K562 (cell line): ENCODE results near the gene CCDC148. TPM values are rescaled to one million over a fixed set of nuclear protein-coding genes. Genes with fewer than 3 reads are reported as not detected.

Experiments used
- ATAC-seq: fragments of 200-7000 bp; cut with Tn5 transposase; 3 replicates; pipeline ENCODE4 v1.9.1; 2020; ENCODE audit warnings: moderate library complexity
- BruUV-seq: library from RNA; stranded (reverse); fragments of 400-500 nt; replicated peaks from 2 replicates; lab custom pipeline; 2021; lab: Mats Ljungman, UMichigan
- CTCF ChIA-PET: fragments of 300-600 bp; formaldehyde crosslinking; extraction: SDS; loops from one replicate; lab custom pipeline; 2021; ENCODE audit warnings: low intra/inter-chr PET ratio; lab: Yijun Ruan, JAX
- POLR2A ChIA-PET: fragments of 300-600, 350-650 bp; sonication (Branson Sonifier 250); formaldehyde crosslinking; extraction: SDS; loops from one replicate; lab custom pipeline; 2021; ENCODE audit warnings: antibody characterized with exemption, inconsistent platforms; lab: Yijun Ruan, JAX
- DNase-seq, 4 experiments: peaks; one replicate each; pipeline versions ENCODE4 v3.0.0 to v3.0.0-alpha.2; 2011 to 2018; ENCODE audit warnings: low spot score in 3 of 4, mixed read lengths in 3 of 4; ENCODE audit errors: extremely low read depth in 1 of 4
- FAIRE-seq: peaks from 2 replicates; lab custom pipeline; 2011; peaks lifted over from hg19 to GRCh38; lab: Jason Lieb, UNC
- H2AFZ ChIP-seq: 2 replicates; pipeline ENCODE4 v1.6.0; 2011; ENCODE audit warnings: low read depth, low read length, control low read depth, inconsistent platforms
- H3K27ac ChIP-seq: fragments of 200-600 bp; 3 replicates; pipeline ENCODE4 v1.8.0; 2011; ENCODE audit warnings: low read depth, mild to moderate bottlenecking, control low read depth, inconsistent platforms, low read length, moderate library complexity, mixed read lengths; ENCODE audit errors: extremely low read depth
- H3K27me3 ChIP-seq, 2 experiments: fragments of 300-600 bp in 1 of 2; 2 replicates in 1 of 2; 3 replicates in 1 of 2; pipeline versions ENCODE4 v1.6.0 to v1.8.0; 2011; ENCODE audit warnings: inconsistent platforms in 2 of 2, low read length in 2 of 2, mild to moderate bottlenecking in 1 of 2, mixed read lengths in 1 of 2, moderate library complexity in 1 of 2; ENCODE audit not compliant: control insufficient read depth in 2 of 2, insufficient read depth in 2 of 2
- H3K36me3 ChIP-seq: fragments of 300-600 bp; 3 replicates; pipeline ENCODE4 v1.8.0; 2011; ENCODE audit warnings: mild to moderate bottlenecking, low read length, inconsistent platforms; ENCODE audit not compliant: control insufficient read depth, insufficient read depth
- H3K4me1 ChIP-seq, 2 experiments: fragments of 200-600 bp in 1 of 2; replicated peaks in 1 of 2; 2 replicates in 1 of 2; 3 replicates in 1 of 2; pipeline versions ENCODE4 v1.5.1 to v1.8.0; 2011; ENCODE audit warnings: inconsistent platforms in 2 of 2, low read length in 2 of 2, mild to moderate bottlenecking in 1 of 2, mixed read lengths in 1 of 2, moderate library complexity in 1 of 2; ENCODE audit not compliant: control insufficient read depth in 2 of 2, insufficient read depth in 2 of 2
- H3K4me2 ChIP-seq: 2 replicates; pipeline ENCODE4 v1.6.1; 2011; ENCODE audit warnings: low read length, control low read depth, inconsistent platforms, mixed read lengths; ENCODE audit not compliant: insufficient read depth
- H3K4me3 ChIP-seq: fragments of 200-600 bp; sonication (generic), shearing (Covaris generic); 2 replicates; pipeline ENCODE4 v1.5.1; 2016; ENCODE audit warnings: control low read depth, inconsistent platforms
- H3K79me2 ChIP-seq: fragments of 200-600 bp; 3 replicates; pipeline ENCODE4 v1.8.0; 2011; ENCODE audit warnings: low read length, inconsistent platforms; ENCODE audit not compliant: control insufficient read depth, insufficient read depth
- H3K9ac ChIP-seq, 2 experiments: 2 replicates each; pipeline versions ENCODE4 v1.6.0 to v1.6.1; 2011; ENCODE audit warnings: low read depth in 2 of 2, low read length in 2 of 2, control low read depth in 1 of 2, inconsistent platforms in 1 of 2, mild to moderate bottlenecking in 1 of 2, mixed read lengths in 1 of 2; ENCODE audit not compliant: insufficient read depth in 1 of 2
- H3K9me1 ChIP-seq: one replicate; pipeline ENCODE4 v1.6.0; 2011; ENCODE audit warnings: inconsistent platforms, mild to moderate bottlenecking, low read length, moderate library complexity; ENCODE audit not compliant: control insufficient read depth, insufficient read depth
- H3K9me3 ChIP-seq: replicated peaks from 2 replicates; pipeline ENCODE4 v1.5.1; 2011; ENCODE audit warnings: low read depth, low read length, inconsistent platforms; ENCODE audit not compliant: control insufficient read depth, insufficient read depth
- H4K20me1 ChIP-seq: replicated peaks from 2 replicates; pipeline ENCODE4 v1.6.1; 2011; ENCODE audit warnings: low read length, inconsistent platforms, mixed read lengths; ENCODE audit not compliant: control insufficient read depth, insufficient read depth
- CTBP1 ChIP-seq: fragments of 450-650 bp; IDR thresholded peaks from 2 replicates; pipeline ENCODE4 v1.6.1; 2016; ENCODE audit warnings: borderline replicate concordance
- KLF13 ChIP-seq: fragments of 450-650 bp; IDR thresholded peaks from 2 replicates; pipeline ENCODE4 v1.6.1; 2016; ENCODE audit warnings: missing genetic modification characterization, low read depth, mild to moderate bottlenecking, missing compliant biosample characterization, moderate library complexity, borderline replicate concordance
- KLF6 ChIP-seq: fragments of 250-450 bp; sonication (Bioruptor Pico); IDR thresholded peaks from 2 replicates; pipeline ENCODE4 v1.4.0; 2020; ENCODE audit warnings: mild to moderate bottlenecking, moderate library complexity, borderline replicate concordance
- L3MBTL2 ChIP-seq: fragments of 450-650 bp; IDR thresholded peaks from 2 replicates; pipeline ENCODE4 v1.6.1; 2016; ENCODE audit warnings: mild to moderate bottlenecking, moderate library complexity
- SMARCA5 ChIP-seq: fragments of 450-650 bp; IDR thresholded peaks from 2 replicates; pipeline ENCODE4 v1.6.1; 2016
- SUPT5H ChIP-seq: fragments of 450-650 bp; IDR thresholded peaks from 2 replicates; pipeline ENCODE4 v1.6.1; 2016
- ZNF764 ChIP-seq: fragments of 250-450 bp; sonication (Bioruptor Pico); IDR thresholded peaks from 2 replicates; pipeline ENCODE4 v1.4.0; 2020; ENCODE audit warnings: low read depth, mild to moderate bottlenecking, moderate library complexity
- WGBS: fragments of 100-300 bp; shearing (Covaris generic); methylation state at CpG from one replicate; pipeline ENCODE4 v1.1.6; 2016; ENCODE audit warnings: low coverage, mixed read lengths; ENCODE audit not compliant: insufficient coverage; ENCODE audit errors: missing lambda C conversion rate; 5-methylcytosine and 5-hydroxymethylcytosine counted together
- in situ Hi-C: fragments of 300-500 bp; cut with MboI; formaldehyde crosslinking; loops from 4 replicates; pipeline ENCODE4 v1.15.0; 2018; ENCODE audit warnings: inconsistent platforms, mixed read lengths
- intact Hi-C: fragments of 100-400 bp; cut with micrococcal nuclease; formaldehyde crosslinking; loops from 2 replicates; pipeline ENCODE4 v1.14.2; 2022
- polyA plus RNA-seq, 8 experiments: library from polyadenylated mRNA; depleted of rRNA in 4 of 8; stranded (reverse) in 5 of 8; unstranded in 3 of 8; fragments of >200 nt; fragmentation: Nextera tagmentation in 2 of 8; fragmentation: Illumina TruSeq in 1 of 8; extraction: Ambion mirVana in 2 of 8; extraction: Trizol in 1 of 8; gene quantifications; 2 replicates each; pipeline versions ENCODE4 v1.2.1 to v1.2.3, GENCODE V29; 2011 to 2014; ENCODE audit warnings: inconsistent platforms in 1 of 8, missing spikeins in 1 of 8
- total RNA-seq, 7 experiments: library from RNA; depleted of rRNA in 6 of 7; stranded (reverse); fragments of >200 nt in 6 of 7; fragmentation: Illumina TruSeq in 2 of 7; extraction: Trizol in 2 of 7; gene quantifications; 2 replicates each; pipeline versions ENCODE4 v1.2.1 to v1.2.3, GENCODE V29; 2011 to 2021; ENCODE audit warnings: low replicate concordance in 1 of 7
- TF ChIP-seq, protein P1 (sequence below): fragments of 450-650 bp; IDR thresholded peaks from 2 replicates; pipeline ENCODE4 v1.6.1; 2016; ENCODE audit warnings: low read depth, mild to moderate bottlenecking, moderate library complexity
- TF ChIP-seq, protein P2 (sequence below), 2 experiments: fragments of 450-650 bp; IDR thresholded peaks; 2 replicates each; pipeline ENCODE4 v1.6.1; 2016; ENCODE audit warnings: mild to moderate bottlenecking in 2 of 2, borderline replicate concordance in 1 of 2, low read depth in 1 of 2, moderate library complexity in 1 of 2

Gene CCDC148
- total and polyA plus RNA-seq, 9 of the 15 experiments (the other 6 are each of a cell fraction or from before 2014, with no cell fraction given): 0.10 to 1.4 (median 0.65) TPM

DNA sequence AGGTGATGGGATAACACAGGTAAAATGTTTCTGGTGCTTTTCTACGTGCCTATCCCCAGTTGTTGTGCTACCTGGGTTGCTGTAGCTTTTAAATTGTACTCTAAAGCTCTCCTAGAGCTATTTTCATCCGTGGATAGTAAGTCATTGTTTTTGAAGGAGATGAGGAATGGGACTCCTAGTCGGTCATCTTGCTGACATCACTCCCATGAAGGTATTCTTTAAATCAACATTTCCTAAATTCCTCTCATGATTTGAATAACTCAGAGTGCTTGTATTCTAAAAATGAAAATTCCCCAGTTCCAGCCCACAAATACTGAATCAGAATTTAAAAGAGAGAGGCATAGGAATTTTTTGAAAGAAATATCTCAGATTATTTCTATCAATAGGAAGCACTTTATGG lies 44.3 kb downstream of the CCDC148 start:
- no peak overlapping the region for H3K9ac ChIP-seq
- 2% methylated on average over 3 of the region's 3 CpGs for WGBS
- POLR2A ChIA-PET: no interaction called here
- no peaks in the 10 kb centered on the region for H3K79me2 ChIP-seq
- H3K9me3 ChIP-seq: no peaks in the 10 kb centered on the region
- no peaks in the 10 kb centered on the region for H3K36me3 ChIP-seq
- no peak for TF ChIP-seq KLF13 (tag)
- TF ChIP-seq CTBP1: no peak
- TF ChIP-seq KLF6 (CRISPR knock-in tag): no peak
- no peak for TF ChIP-seq SMARCA5
- no peak for TF ChIP-seq SUPT5H
- CTCF ChIA-PET: no interaction called here
- no peaks in the 10 kb centered on the region for H3K9me1 ChIP-seq
- H4K20me1 ChIP-seq: no peaks in the 10 kb centered on the region
- H3K4me3 ChIP-seq: no peak overlapping the region
- intact Hi-C loops: no loop called here
- no peak for FAIRE-seq
- in situ Hi-C loops: no loop called here
- H3K27ac ChIP-seq: no peak overlapping the region
- no TSS peak for BruUV-seq
- no peaks in the 10 kb centered on the region for H3K4me1 ChIP-seq
- no peak for ATAC-seq
- no peaks in the 10 kb centered on the region for H3K27me3 ChIP-seq
- DNase-seq: no peak
- H3K4me2 ChIP-seq: no peak overlapping the region
- no peak overlapping the region for H2AFZ ChIP-seq

DNA sequence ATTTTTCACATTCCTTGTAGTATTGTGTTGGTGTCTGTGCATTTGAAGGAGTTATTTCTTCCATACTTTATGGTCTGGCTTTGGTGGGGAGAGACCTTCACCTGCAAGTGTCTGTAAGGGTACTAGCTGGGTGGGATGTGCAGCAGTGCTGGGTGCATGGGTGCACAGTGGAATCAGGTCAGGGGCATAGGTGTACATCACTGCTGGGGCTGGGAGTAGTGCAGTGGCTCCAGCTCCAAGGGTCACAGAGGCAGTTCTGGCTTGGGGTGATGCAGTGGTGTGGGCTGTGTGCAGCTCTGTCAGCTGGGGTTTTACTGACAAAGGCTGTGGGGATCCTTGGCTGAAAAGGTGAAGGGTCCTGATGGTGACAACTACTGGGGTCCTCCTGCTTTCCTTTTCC lies 44.8 kb downstream of the CCDC148 start:
- no peak for ATAC-seq
- no peak for DNase-seq
- Histone ChIP-seq H3K9ac (no peak overlapping the region), H3K79me2 (no peaks in the 10 kb centered on the region), H3K4me2 (no peak overlapping the region), H3K27me3 (no peaks in the 10 kb centered on the region), H2AFZ (no peak overlapping the region), H3K4me3 (no peak overlapping the region), H3K4me1 (no peaks in the 10 kb centered on the region), H4K20me1 (no peaks in the 10 kb centered on the region), H3K9me1 (no peaks in the 10 kb centered on the region), H3K9me3 (no peaks in the 10 kb centered on the region), H3K27ac (no peak overlapping the region), H3K36me3 (no peaks in the 10 kb centered on the region)
- no peak for FAIRE-seq
- no TSS peak for BruUV-seq
- ChIA-PET CTCF (no interaction called here), POLR2A (no interaction called here)
- intact Hi-C loops: no loop called here
- in situ Hi-C loops: no loop called here
- TF ChIP-seq L3MBTL2 (no peak), ZNF764 (CRISPR knock-in tag) (no peak)
- TF ChIP-seq, protein P1, sequence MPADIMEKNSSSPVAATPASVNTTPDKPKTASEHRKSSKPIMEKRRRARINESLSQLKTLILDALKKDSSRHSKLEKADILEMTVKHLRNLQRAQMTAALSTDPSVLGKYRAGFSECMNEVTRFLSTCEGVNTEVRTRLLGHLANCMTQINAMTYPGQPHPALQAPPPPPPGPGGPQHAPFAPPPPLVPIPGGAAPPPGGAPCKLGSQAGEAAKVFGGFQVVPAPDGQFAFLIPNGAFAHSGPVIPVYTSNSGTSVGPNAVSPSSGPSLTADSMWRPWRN: no peak
- TF ChIP-seq, protein P2, sequence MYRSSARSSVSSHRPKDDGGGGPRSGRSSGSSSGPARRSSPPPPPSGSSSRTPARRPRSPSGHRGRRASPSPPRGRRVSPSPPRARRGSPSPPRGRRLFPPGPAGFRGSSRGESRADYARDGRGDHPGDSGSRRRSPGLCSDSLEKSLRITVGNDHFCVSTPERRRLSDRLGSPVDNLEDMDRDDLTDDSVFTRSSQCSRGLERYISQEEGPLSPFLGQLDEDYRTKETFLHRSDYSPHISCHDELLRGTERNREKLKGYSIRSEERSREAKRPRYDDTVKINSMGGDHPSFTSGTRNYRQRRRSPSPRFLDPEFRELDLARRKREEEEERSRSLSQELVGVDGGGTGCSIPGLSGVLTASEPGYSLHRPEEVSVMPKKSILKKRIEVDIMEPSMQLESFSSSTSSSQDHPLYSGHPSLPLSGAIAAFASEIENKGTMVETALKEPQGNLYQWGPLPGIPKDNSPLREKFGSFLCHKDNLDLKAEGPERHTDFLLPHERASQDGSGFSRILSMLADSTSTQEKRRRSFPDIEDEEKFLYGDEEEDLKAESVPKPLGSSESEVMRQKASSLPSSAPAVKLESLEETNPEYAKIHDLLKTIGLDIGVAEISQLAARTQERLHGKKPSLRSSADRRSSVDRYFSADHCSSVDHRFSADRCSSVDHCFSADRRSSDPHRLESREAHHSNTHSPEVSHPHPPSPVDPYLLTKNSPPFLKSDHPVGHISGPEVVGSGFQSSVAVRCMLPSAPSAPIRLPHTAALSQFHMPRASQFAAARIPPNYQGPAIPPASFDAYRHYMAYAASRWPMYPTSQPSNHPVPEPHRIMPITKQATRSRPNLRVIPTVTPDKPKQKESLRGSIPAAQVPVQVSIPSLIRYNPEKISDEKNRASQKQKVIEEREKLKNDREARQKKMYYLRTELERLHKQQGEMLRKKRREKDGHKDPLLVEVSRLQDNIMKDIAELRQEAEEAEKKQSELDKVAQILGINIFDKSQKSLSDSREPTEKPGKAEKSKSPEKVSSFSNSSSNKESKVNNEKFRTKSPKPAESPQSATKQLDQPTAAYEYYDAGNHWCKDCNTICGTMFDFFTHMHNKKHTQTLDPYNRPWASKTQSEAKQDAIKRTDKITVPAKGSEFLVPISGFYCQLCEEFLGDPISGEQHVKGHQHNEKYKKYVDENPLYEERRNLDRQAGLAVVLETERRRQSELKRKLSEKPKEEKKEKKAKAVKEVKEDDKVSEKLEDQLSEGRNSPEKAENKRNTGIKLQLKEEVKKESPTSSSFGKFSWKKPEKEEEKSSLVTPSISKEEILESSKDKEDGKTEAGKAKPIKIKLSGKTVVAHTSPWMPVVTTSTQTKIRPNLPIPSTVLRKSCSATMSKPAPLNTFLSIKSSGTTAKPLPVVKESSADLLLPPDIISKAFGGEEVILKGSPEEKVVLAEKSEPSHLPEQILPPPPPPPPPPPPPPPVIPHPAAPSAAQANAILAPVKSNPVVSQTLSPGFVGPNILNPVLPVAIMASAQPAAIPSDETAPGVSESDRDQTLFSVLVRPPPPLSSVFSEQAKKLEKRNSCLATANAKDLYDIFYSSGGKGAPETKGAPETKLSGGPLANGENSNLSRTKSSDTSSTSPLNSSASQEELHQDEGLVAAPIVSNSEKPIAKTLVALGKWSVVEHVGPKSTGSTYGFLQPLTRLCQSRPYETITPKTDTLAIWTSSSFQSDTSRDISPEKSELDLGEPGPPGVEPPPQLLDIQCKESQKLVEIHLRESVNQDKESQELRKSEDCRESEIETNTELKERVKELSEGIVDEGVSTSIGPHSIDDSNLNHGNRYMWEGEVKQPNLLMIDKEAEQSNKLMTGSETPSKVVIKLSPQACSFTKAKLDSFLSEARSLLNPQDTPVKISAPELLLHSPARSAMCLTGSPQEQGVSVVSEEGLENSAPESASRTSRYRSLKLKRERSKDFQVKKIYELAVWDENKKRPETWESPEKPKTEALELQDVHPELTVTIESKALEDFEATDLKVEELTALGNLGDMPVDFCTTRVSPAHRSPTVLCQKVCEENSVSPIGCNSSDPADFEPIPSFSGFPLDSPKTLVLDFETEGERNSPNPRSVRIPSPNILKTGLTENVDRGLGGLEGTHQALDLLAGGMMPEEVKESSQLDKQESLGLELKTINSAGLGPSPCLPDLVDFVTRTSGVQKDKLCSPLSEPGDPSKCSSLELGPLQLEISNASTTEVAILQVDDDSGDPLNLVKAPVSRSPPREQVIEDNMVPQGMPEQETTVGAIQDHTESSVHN (IDR thresholded peaks at IDR 0.05; ENCODE audit: borderline replicate concordance in 1 of 2, low read depth in 1 of 2): no peak
